AG04450 (cell line): ENCODE results near the gene RAF1. TPM values are rescaled to one million over a fixed set of nuclear protein-coding genes. Genes with fewer than 3 reads are reported as not detected.

Experiments
- CTCF ChIA-PET: fragments of 300-600, 350-600 bp; formaldehyde crosslinking; extraction: SDS; loops from one replicate; lab custom pipeline; 2022; ENCODE audit warnings: antibody characterized with exemption, inconsistent platforms; lab: Charles Lee
- POLR2A ChIA-PET: fragments of 350-600 bp; formaldehyde crosslinking; extraction: SDS; loops from one replicate; lab custom pipeline; 2021; ENCODE audit warnings: antibody characterized with exemption, inconsistent platforms; lab: Yijun Ruan, JAX
- DNase-seq: peaks from one replicate; pipeline ENCODE4 v3.0.0-alpha.2; 2011; ENCODE audit warnings: low read depth, low spot score
- H3K27ac ChIP-seq: one replicate; pipeline ENCODE4 v1.5.1; 2012; ENCODE audit warnings: low read depth, low read length, control low read depth
- H3K27me3 ChIP-seq: one replicate; pipeline ENCODE4 v1.6.0; 2012; ENCODE audit warnings: low read length; ENCODE audit not compliant: control insufficient read depth, insufficient read depth
- H3K4me3 ChIP-seq: 2 replicates; pipeline ENCODE4 v1.5.1; 2011; ENCODE audit warnings: mild to moderate bottlenecking, low read depth, low read length, control low read depth
- H3K9me3 ChIP-seq: 2 replicates; pipeline ENCODE4 v1.5.1; 2012; ENCODE audit warnings: low read length; ENCODE audit not compliant: control insufficient read depth, insufficient read depth
- CTCF ChIP-seq: IDR thresholded peaks from 2 replicates; pipeline ENCODE4 v1.5.1; 2011; ENCODE audit warnings: low read depth, low read length, control low read depth, inconsistent platforms
- polyA plus RNA-seq: library from polyadenylated mRNA; depleted of rRNA; stranded (reverse); fragments of >200 nt; gene quantifications from 2 replicates; pipeline ENCODE4 v1.2.3, GENCODE V29; 2011

Gene RAF1
- polyA plus RNA-seq, 1 experiment = 140 TPM

- H3K9me3 ChIP-seq = no peaks in the 10 kb centered on the region
- POLR2A ChIA-PET = interaction anchor here (0.8 kb wide), 1 partner anchor 25 kb away, joined by 3 read pairs; no protein-coding TSS in a partner anchor
- H3K27me3 ChIP-seq = no peaks in the 10 kb centered on the region
- TF ChIP-seq CTCF = no peak
- CTCF ChIA-PET = interaction anchor here (0.5 kb wide), 1 partner anchor 137 kb away, joined by 5 read pairs; no protein-coding TSS in a partner anchor
- H3K4me3 ChIP-seq = no peak overlapping the region
- peak overlapping the region; percentile 4 for H3K27ac ChIP-seq
- DNase-seq = no peak
Measured at GRCh38 chr3:12584083-12584482, 79.8 kb downstream of the RAF1 start.

GRCh38 chr3:12583280-12583679 is 80.6 kb downstream of the RAF1 start:
- no peak for TF ChIP-seq CTCF
- no peak overlapping the region for H3K27ac ChIP-seq
- ChIA-PET POLR2A (no interaction called here), CTCF (no interaction called here)
- H3K9me3 ChIP-seq = no peaks in the 10 kb centered on the region
- H3K4me3 ChIP-seq = no peak overlapping the region
- no peaks in the 10 kb centered on the region for H3K27me3 ChIP-seq
- no peak for DNase-seq

GRCh38 chr3:12582730-12583129 is 81.2 kb downstream of the RAF1 start:
- DNase-seq = no peak
- H3K4me3 ChIP-seq = no peak overlapping the region
- H3K9me3 ChIP-seq = no peaks in the 10 kb centered on the region; the same call in 1 of the 2 replicates
- ChIA-PET POLR2A (no interaction called here), CTCF (no interaction called here)
- TF ChIP-seq CTCF = no peak
- H3K27me3 ChIP-seq = no peaks in the 10 kb centered on the region
- H3K27ac ChIP-seq = no peak overlapping the region

- no peaks in the 10 kb centered on the region for H3K27me3 ChIP-seq
- no peak for TF ChIP-seq CTCF
- H3K9me3 ChIP-seq = no peaks in the 10 kb centered on the region; the same call in 1 of the 2 replicates
- ChIA-PET POLR2A (no interaction called here), CTCF (no interaction called here)
- DNase-seq = no peak
- no peak overlapping the region for H3K4me3 ChIP-seq
- peak overlapping the region; percentile 77 for H3K27ac ChIP-seq
Measured at GRCh38 chr3:12579905-12580304, 84.0 kb downstream of the RAF1 start.

GRCh38 chr3:12579456-12579855 is 84.5 kb downstream of the RAF1 start:
- Histone ChIP-seq H3K27me3 (no peaks in the 10 kb centered on the region), H3K9me3 (no peaks in the 10 kb centered on the region; the same call in 1 of the 2 replicates), H3K27ac (peak overlapping the region; percentile 77), H3K4me3 (no peak overlapping the region)
- POLR2A ChIA-PET = no interaction called here
- CTCF ChIA-PET = interaction anchor here (0.5 to 1.7 kb wide), 3 partner anchors 38 to 141 kb away, joined by 3 to 7 read pairs (median 5); no protein-coding TSS in a partner anchor
- no peak for TF ChIP-seq CTCF
- no peak for DNase-seq
